HG02678 (cell line): Measurements from ENCODE around the gene ZNF791.
"Not testable (repeated sequence)": the region's sequence is repeated elsewhere in the genome, so short reads cannot be mapped to it uniquely, and the experiment has no call there.

Source experiments
- ATAC-seq: cut with Tn5 transposase; IDR thresholded peaks from one replicate; pipeline ENCODE4 v1.9.1; 2021; ENCODE audit warnings: mild to moderate bottlenecking, moderate library complexity; ENCODE audit not compliant: unreplicated experiment

ZNF791 gene

GRCh38 chr19:12628040-12629022 lies 17.6 kb downstream of the ZNF791 start:
- ATAC-seq, result no peak

- no peak for ATAC-seq
Measured at GRCh38 chr19:12629215-12629614, 18.5 kb downstream of the ZNF791 start.

DNA sequence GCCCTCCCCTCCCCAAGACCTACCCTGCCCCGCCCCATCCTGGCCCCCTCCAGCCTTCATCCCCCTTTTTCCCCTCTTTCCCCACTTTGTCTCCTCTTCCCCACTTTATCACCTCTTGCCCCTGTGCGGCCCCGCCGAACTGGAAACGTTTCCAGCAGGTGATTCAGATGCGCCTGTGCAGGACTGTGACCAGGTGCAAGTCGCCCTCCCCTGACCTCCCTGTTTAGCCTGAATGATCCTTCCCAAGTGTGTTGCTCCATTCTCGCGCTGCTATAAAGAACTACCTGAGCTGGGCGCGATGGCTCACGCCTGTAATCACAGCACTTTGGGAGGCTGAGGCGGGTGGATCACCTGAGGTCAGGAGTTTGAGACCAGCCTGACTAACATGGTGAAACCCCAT lies 25.9 kb downstream of the ZNF791 start:
- ATAC-seq, result no peak

DNA sequence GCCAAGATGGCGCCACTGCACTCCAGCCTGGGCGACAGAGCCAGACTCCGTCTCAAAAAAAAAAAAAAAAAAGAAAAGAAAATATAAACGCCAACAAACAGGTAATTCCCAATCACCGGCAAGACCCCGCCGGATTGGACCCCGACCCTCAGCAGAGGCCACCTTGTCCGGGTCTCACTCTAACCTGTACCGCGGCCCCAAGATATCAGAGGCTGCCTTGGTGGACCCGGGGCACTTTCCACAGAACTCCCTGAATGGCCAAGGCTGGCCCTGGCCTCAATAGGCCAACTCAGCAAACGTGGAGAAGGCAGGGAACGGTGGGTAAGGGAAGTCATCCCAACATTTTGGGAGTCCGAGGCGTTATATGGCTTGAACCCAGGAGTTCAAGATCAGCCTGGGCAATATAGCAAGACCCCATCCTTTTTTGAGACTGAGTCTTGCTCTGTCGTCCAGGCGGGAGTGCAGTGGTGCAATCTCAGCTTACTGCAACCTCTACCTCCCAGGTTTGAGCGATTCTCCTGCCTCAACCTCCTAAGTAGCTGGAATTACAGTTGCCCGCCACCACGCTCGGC lies 28.0 kb downstream of the ZNF791 start:
- ATAC-seq, result no peak

GRCh38 chr19:12639901-12640613 lies 29.3 kb downstream of the ZNF791 start:
- no peak for ATAC-seq

DNA sequence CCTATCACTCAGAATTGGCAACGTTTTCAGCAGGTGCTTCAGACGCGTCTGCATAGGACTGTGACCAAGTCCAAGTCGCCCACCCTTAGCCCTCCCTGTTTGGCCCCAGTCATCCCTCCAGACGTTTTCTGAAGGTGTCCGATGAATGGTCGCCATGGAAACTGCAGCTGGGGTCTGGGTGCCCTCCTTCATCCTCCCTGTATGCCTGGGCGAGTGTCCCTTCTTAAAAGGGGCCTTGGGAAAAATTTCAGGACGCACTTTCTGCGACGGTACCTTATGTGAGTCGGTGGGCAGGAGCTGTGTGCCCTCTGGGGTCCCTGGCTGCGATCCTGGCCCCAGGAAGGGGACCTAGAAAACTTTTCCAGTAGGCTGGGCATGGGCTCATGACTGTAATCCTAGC lies 30.7 kb downstream of the ZNF791 start:
- no peak for ATAC-seq

DNA sequence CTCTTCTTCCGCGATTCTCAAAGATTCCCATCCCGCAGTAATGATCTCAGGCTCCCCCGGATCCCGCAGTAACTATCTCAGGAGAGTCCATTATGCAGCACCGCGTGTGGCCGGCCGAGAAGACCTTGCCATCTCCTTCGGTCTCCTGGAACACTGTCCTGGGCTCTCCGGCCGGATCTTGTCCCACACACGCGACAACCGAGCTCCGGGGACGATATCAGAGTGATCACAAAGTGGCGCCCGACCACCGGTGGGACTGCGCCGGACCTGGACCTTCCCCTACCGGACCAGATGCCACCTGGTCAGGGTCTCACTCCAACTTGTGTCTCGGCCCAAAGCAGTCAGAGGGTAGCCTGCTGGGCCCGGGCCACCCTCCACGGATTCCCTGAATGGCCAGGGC lies 31.8 kb downstream of the ZNF791 start:
- ATAC-seq, result no peak

- ATAC-seq, result not testable (repeated sequence)
Measured at GRCh38 chr19:12643716-12644115, 33.0 kb downstream of the ZNF791 start.

DNA sequence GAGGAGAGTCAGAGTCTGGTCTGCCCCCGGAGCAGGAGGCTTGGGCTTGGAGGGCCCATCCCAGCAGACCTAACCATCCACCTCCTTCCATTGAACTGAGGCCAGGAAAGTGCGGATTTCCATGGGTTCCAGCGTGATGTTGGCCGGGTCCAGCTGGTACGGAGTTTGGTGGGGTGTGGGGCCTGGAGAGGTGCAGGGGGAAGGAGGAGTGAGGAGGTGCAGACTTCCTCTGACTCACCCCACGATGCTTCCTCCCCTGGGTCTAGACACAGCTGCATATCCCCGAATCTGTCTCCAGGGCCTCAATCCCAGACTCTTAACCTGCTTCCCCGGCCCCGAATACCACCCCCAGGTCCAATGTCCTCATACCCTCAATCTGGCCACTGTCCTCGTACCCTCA lies 35.8 kb downstream of the ZNF791 start:
- ATAC-seq, result no peak

DNA sequence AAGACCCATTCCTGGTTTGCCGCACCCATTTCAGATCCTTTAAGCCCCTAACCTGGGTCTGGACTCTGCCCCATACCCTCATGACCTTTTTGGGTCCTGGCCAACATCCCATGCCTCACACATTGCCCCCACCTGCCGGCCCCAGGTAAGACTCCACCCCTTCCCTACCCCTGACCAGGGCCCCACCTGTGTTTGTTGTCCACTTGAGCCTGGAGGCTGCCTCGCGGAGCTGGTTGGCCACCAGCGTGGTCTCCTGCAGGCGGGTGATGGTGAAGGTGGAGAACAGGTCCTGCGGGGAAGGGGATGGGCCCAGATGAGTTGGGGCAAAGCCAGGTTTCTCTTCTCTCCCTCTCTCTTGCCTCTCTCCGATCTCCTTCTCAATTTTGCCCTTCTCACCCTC lies 36.3 kb downstream of the ZNF791 start:
- no peak for ATAC-seq

- no peak for ATAC-seq
Measured at GRCh38 chr19:12647490-12648071, 36.9 kb downstream of the ZNF791 start.

DNA sequence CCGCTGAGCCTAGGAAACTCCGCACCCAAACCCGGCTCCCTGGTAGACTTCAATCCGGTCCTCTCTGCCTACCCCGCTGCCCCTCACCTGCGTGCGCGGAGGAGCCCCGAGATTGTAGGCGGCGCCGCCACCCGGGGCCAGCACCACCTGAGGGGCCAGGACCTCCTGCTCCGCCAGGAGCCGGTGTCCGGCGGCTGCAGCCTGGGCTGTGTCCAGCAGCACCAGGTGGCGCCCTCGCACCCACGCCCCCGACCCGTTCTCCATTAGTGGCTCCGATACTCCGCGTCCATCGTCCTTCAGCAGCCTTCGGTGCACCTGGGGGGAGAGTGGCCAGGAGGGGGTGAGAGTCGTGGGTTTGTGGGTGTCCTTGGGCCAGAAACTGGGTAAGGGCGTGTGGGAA lies 37.4 kb downstream of the ZNF791 start:
- no peak for ATAC-seq

DNA sequence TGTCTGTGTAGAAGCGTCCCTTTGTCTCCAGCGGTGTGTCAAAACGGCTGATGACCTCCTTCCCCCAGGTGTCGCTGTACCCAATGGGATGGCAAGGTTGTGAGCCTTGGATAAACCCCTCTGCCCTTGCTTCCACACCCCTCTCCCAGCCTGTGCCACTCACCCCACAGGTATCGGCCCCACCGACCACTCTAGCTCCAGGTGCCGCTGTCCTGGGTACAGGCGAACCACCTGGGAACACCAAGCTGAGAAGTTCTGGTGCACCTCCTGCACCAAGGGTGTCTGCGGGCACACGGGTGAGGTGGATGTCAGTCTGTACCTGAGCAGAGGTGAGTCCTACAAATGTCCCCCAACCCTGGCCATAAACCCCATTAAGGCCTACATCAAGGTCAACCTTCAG lies 39.2 kb downstream of the ZNF791 start:
- no peak for ATAC-seq

- ATAC-seq, result no peak
Measured at GRCh38 chr19:12652219-12652618, 41.5 kb downstream of the ZNF791 start.

DNA sequence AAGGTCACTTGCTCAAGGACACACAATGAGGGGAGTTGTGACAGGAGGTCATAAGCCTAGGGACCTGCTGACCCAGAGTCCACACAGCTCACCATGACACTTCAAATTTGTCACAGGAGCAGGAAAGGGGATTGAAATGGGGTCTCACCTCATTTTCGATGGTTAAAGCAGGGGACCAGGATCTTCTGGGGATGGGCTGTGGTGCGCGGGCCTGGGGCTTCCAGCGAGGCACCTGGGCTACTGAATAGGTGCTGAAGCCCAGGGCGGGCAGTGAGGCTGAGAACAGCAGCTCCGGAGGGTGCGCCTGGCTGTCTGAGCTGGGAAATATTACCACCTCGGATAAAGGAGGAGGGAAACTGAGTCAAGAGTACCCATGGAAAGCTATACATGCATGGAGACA lies 44.8 kb downstream of the ZNF791 start:
- no peak for ATAC-seq

GRCh38 chr19:12656899-12657571 lies 46.3 kb downstream of the ZNF791 start:
- no peak for ATAC-seq

GRCh38 chr19:12657966-12658365 lies 47.2 kb downstream of the ZNF791 start:
- ATAC-seq, result no peak

DNA sequence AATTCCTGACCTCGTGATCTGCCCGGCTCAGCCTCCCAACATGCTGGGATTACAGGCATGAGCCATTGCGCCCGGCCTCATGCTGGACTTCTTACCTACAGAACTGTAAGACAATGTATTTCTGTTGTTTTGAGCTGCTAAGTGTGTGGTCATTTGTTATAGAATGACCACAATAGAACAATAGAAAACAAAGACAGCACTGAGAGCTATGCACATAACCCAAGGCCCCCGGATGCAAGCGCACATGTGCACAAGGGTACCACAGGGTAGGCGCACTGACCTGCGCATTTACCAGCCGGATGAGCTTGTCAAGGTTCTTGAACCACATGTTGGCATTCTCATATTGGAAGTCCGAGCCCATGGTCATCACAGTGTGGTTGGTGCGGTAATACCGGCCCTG lies 50.3 kb downstream of the ZNF791 start:
- no peak for ATAC-seq

GRCh38 chr19:12664406-12665280 lies 53.9 kb downstream of the ZNF791 start:
- ATAC-seq, result no peak

- no peak for ATAC-seq
Measured at GRCh38 chr19:12665281-12665573, 54.5 kb downstream of the ZNF791 start.
